ENCODE measurements around the gene LRG1. TPM values are rescaled to one million over a fixed set of nuclear protein-coding genes. Genes with fewer than 3 reads are reported as not detected.

The LRG1 gene
- total and polyA plus RNA-seq, 4 donors = 57.8 to 1,122 (median 661) TPM

DNA sequence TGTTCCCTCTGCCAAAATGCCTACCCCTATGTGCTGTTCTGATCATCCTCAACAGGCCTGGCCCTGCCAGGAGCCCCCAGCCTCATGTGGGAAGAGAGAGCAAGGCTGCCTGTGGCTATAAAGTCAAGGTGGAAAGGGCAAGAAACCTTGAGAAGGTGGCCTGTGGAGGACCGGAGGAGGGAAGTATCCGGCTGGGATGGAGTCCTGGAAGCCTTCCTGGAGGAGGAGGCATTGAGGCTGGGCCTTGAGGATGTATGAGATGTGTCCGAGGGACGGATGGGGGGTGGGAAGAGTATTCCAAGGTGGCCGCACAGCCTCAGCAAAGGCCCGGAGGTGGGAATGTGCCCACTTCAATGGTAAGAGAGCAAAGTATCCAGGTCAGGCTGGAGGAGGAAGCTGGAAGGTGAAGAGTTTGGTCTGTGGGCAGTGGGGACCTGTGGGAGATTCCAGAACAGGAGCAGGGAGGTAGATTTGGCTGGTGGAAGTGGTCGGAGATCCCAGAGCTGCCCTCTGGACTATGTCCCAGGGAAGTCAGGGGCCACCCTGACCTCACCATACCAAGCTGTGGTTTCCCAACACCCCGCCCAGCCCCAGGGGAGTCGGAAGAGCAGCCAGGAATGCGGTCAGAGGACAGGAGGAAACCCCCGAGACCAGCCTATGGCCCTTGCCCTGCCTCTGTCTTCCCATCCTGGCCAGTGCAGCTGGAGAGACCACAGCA is 18.5 kb downstream of the LRG1 start:
- Histone ChIP-seq H3K4me3 (ENCODE audit: low read depth in 1 of 3, low read length in 3 of 3) (no peak overlapping the region), H3K27ac (ENCODE audit: low read depth in 1 of 2, low read length in 2 of 2) (peak overlapping the region; percentile 6 to 41), H3K36me3 (ENCODE audit: control insufficient read depth in 4 of 4, insufficient read depth in 3 of 4, low read depth in 1 of 4, low read length in 3 of 4) (peaks cover 0 to 14% (median 8%) of the 10 kb centered on the region in 4 donors), H3K27me3 (ENCODE audit: control insufficient read depth in 4 of 4, insufficient read depth in 4 of 4, low read length in 3 of 4) (no peaks in the 10 kb centered on the region), H3K4me1 (ENCODE audit: control insufficient read depth in 4 of 4, insufficient read depth in 4 of 4, low read length in 3 of 4) (peaks cover 18 to 71% (median 64%) of the 10 kb centered on the region in 4 donors), H3K9me3 (ENCODE audit: control insufficient read depth in 4 of 4, low read length in 3 of 4) (no peaks in the 10 kb centered on the region), H3K9ac (ENCODE audit: low read depth in 1 of 2, low read length in 2 of 2) (no peak overlapping the region)
- TF ChIP-seq HNF4A (conservative IDR thresholded peaks at IDR 0.05) (peak; percentile 89 to 91), JUND (IDR thresholded peaks at IDR 0.05) (peak in 1 of 2 donors; percentile 32), NR2F2 (IDR thresholded peaks at IDR 0.05) (peak; percentile 65), MAX (IDR thresholded peaks at IDR 0.05) (peak; percentile 71), ZBTB33 (IDR thresholded peaks at IDR 0.05) (no peak), RXRA (IDR thresholded peaks at IDR 0.05) (peak; percentile 75 to 82), EGR1 (IDR thresholded peaks at IDR 0.05; ENCODE audit: low read depth in 2 of 2) (peak in 1 of 2 donors; percentile 45), SP1 (IDR thresholded peaks at IDR 0.05) (peak; percentile 70), GABPA (IDR thresholded peaks at IDR 0.05 in 1 of 2, conservative IDR thresholded peaks at IDR 0.05 in 1 of 2) (no peak)
- no peak for DNase-seq (ENCODE audit: low spot score)
- WGBS = 62% methylated on average over 11 of the region's 11 CpGs

DNA sequence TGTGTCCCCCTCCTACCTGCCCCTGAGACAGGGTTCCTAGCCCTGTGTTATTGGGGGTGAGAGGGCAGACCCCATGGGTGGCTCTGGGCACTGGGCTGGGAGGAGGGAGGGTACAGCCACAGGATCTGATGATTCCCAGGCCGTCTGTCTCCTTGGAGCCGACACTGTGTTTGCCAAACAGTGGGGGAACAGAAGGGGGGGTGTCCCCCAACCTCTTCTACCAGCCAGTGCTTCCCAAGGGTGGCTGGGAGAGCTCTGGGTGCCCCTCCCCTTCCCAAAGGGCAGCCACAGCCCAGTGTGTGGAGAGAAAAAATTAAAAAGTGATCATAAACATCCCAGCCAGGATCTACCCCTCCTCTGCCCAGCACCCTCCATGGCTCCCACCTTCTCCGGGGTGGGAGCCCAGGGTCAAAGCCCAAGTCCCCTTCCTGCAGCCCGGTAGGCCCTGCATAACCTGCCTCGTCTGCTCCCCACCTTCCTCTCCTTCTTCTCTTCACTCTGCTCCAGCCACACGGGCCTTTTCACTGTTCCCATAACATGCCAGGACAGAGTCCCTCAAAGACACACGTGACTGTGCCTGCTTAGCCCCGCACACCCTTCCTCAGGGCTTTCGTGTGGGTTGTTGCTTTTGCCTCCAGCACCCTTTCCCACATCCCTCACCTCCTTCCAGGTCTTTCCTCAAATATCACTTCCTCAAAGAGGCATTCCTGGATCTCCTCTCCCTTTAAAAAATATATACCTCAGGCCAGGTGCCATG is 20.1 kb downstream of the LRG1 start:
- peaks cover 18 to 71% (median 64%) of the 10 kb centered on the region in 4 donors for H3K4me1 ChIP-seq (ENCODE audit: control insufficient read depth in 4 of 4, insufficient read depth in 4 of 4, low read length in 3 of 4)
- DNase-seq (ENCODE audit: low spot score) = no peak
- no peaks in the 10 kb centered on the region for H3K27me3 ChIP-seq (ENCODE audit: control insufficient read depth in 4 of 4, insufficient read depth in 4 of 4, low read length in 3 of 4)
- H3K9ac ChIP-seq (ENCODE audit: low read depth in 1 of 2, low read length in 2 of 2) = no peak overlapping the region
- TF ChIP-seq, protein P1, sequence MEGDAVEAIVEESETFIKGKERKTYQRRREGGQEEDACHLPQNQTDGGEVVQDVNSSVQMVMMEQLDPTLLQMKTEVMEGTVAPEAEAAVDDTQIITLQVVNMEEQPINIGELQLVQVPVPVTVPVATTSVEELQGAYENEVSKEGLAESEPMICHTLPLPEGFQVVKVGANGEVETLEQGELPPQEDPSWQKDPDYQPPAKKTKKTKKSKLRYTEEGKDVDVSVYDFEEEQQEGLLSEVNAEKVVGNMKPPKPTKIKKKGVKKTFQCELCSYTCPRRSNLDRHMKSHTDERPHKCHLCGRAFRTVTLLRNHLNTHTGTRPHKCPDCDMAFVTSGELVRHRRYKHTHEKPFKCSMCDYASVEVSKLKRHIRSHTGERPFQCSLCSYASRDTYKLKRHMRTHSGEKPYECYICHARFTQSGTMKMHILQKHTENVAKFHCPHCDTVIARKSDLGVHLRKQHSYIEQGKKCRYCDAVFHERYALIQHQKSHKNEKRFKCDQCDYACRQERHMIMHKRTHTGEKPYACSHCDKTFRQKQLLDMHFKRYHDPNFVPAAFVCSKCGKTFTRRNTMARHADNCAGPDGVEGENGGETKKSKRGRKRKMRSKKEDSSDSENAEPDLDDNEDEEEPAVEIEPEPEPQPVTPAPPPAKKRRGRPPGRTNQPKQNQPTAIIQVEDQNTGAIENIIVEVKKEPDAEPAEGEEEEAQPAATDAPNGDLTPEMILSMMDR (IDR thresholded peaks at IDR 0.05; ENCODE audit: low read depth, low read length, missing input control) = no peak
- TF ChIP-seq JUND (IDR thresholded peaks at IDR 0.05) = no peak
- peaks cover 0 to 12% (median 5%) of the 10 kb centered on the region in 4 donors for H3K36me3 ChIP-seq (ENCODE audit: control insufficient read depth in 4 of 4, insufficient read depth in 3 of 4, low read depth in 1 of 4, low read length in 3 of 4)
- no peaks in the 10 kb centered on the region for H3K9me3 ChIP-seq (ENCODE audit: control insufficient read depth in 4 of 4, low read length in 3 of 4)
- peak overlapping the region; percentile 75 to 78 for H3K27ac ChIP-seq (ENCODE audit: low read depth in 1 of 2, low read length in 2 of 2)
- no peak overlapping the region for H3K4me3 ChIP-seq (ENCODE audit: low read depth in 1 of 3, low read length in 3 of 3)
- WGBS = 55% methylated on average over 9 of the region's 9 CpGs

DNA sequence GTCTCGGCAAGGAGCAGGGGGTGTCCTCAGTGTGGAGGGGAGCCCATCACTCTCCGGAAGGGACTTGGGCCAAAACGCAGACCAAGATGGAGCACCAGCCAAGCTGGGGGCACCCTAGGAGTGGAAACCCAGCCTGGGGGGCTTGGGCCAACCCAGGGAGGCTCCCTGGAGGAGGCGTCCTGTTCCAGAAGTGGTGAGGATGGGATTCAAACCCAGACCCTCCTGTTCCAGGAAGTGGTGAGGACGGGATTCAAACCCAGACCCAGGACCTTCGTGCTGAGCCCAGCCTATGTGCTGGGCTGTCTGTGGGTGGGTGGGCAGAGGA is 20.7 kb downstream of the LRG1 start:
- H3K4me1 ChIP-seq (ENCODE audit: control insufficient read depth in 4 of 4, insufficient read depth in 4 of 4, low read length in 3 of 4) = peaks cover 18 to 71% (median 64%) of the 10 kb centered on the region in 4 donors
- H3K27ac ChIP-seq (ENCODE audit: low read depth in 1 of 2, low read length in 2 of 2) = peak overlapping the region; percentile 75 to 78
- DNase-seq (ENCODE audit: low spot score) = no peak
- WGBS = 86% methylated on average over 6 of the region's 6 CpGs
- H3K36me3 ChIP-seq (ENCODE audit: control insufficient read depth in 4 of 4, insufficient read depth in 3 of 4, low read depth in 1 of 4, low read length in 3 of 4) = peaks cover 0 to 12% (median 5%) of the 10 kb centered on the region in 4 donors
- no peaks in the 10 kb centered on the region for H3K9me3 ChIP-seq (ENCODE audit: control insufficient read depth in 4 of 4, low read length in 3 of 4)
- no peaks in the 10 kb centered on the region for H3K27me3 ChIP-seq (ENCODE audit: control insufficient read depth in 4 of 4, insufficient read depth in 4 of 4, low read length in 3 of 4)
- no peak overlapping the region for H3K4me3 ChIP-seq (ENCODE audit: low read depth in 1 of 3, low read length in 3 of 3)
- no peak overlapping the region for H3K9ac ChIP-seq (ENCODE audit: low read depth in 1 of 2, low read length in 2 of 2)
- TF ChIP-seq ATF3 (IDR thresholded peaks at IDR 0.05) = no peak
- TF ChIP-seq YY1 (IDR thresholded peaks at IDR 0.05) = no peak
- no peak for TF ChIP-seq RXRA (IDR thresholded peaks at IDR 0.05)
- TF ChIP-seq HNF4A (conservative IDR thresholded peaks at IDR 0.05) = no peak
- TF ChIP-seq ZBTB33 (IDR thresholded peaks at IDR 0.05) = no peak
- TF ChIP-seq GABPA (IDR thresholded peaks at IDR 0.05 in 1 of 2, conservative IDR thresholded peaks at IDR 0.05 in 1 of 2) = no peak
- no peak for TF ChIP-seq RAD21 (IDR thresholded peaks at IDR 0.05)
- TF ChIP-seq REST (IDR thresholded peaks at IDR 0.05) = no peak
- no peak for TF ChIP-seq HNF4G (IDR thresholded peaks at IDR 0.05)
